GM12878 (cell line): Measurements from ENCODE around the gene JMJD7. TPM values are rescaled to one million over a fixed set of nuclear protein-coding genes. Genes with fewer than 3 reads are reported as not detected.

Experiments
- ATAC-seq: fragments of 200-7000 bp; cut with Tn5 transposase; 3 replicates; pipeline ENCODE4 v1.9.1; 2020; ENCODE audit warnings: mild to moderate bottlenecking, moderate library complexity
- BruUV-seq: library from RNA; stranded (reverse); fragments of 400-500 nt; replicated peaks from 2 replicates; lab custom pipeline; 2021; lab: Mats Ljungman, UMichigan
- CTCF ChIA-PET: fragments of 300-600 bp; sonication (Branson Sonifier 250); formaldehyde crosslinking; extraction: SDS; loops from one replicate; lab custom pipeline; 2021; ENCODE audit warnings: inconsistent platforms; lab: Yijun Ruan, JAX
- POLR2A ChIA-PET: fragments of 350-600 bp; formaldehyde crosslinking; extraction: SDS; loops from one replicate; lab custom pipeline; 2021; ENCODE audit warnings: inconsistent platforms; lab: Charles Lee
- RAD21 ChIA-PET: fragments of 300-600 bp; sonication (Branson Sonifier 250); formaldehyde crosslinking; loops from one replicate; lab custom pipeline; 2023; ENCODE audit warnings: antibody characterized with exemption; ENCODE audit not compliant: unreplicated experiment; lab: Charles Lee
- SMC1A ChIA-PET: fragments of 300-600 bp; sonication (Branson Sonifier 250); formaldehyde crosslinking; loops from one replicate; lab custom pipeline; 2023; ENCODE audit not compliant: unreplicated experiment, uncharacterized antibody; lab: Charles Lee
- DNase-seq: peaks from one replicate; pipeline ENCODE4 v3.0.0-alpha.2; 2011; ENCODE audit warnings: low read depth, low spot score
- FAIRE-seq: peaks from 3 replicates; lab custom pipeline; 2011; peaks lifted over from hg19 to GRCh38; lab: Jason Lieb, UNC
- H2AFZ ChIP-seq: 2 replicates; pipeline ENCODE4 v1.6.0; 2011; ENCODE audit warnings: low read depth, low read length, control low read depth; ENCODE audit not compliant: control insufficient read depth
- H3K27ac ChIP-seq: 2 replicates; pipeline ENCODE4 v1.5.1; 2011; ENCODE audit warnings: control low read depth; ENCODE audit not compliant: control insufficient read depth, insufficient read depth
- H3K27me3 ChIP-seq, 2 experiments: replicated peaks in 1 of 2; 2 replicates each; pipeline versions ENCODE4 v1.6.0 to v1.6.1; 2011; ENCODE audit warnings: low read length in 1 of 2; ENCODE audit not compliant: control insufficient read depth in 2 of 2, insufficient read depth in 2 of 2
- H3K36me3 ChIP-seq, 2 experiments: 2 replicates each; pipeline ENCODE4 v1.5.1; 2011; ENCODE audit warnings: low read length in 1 of 2; ENCODE audit not compliant: control insufficient read depth in 2 of 2, insufficient read depth in 2 of 2
- H3K4me1 ChIP-seq: 2 replicates; pipeline ENCODE4 v1.6.1; 2011; ENCODE audit warnings: mild to moderate bottlenecking, low read length, moderate library complexity, mixed read lengths; ENCODE audit not compliant: control insufficient read depth, insufficient read depth
- H3K4me2 ChIP-seq: 2 replicates; pipeline ENCODE4 v1.6.0; 2011; ENCODE audit warnings: control low read depth; ENCODE audit not compliant: control insufficient read depth, insufficient read depth
- H3K4me3 ChIP-seq: fragments of 200-600 bp; sonication (generic); 2 replicates; pipeline ENCODE4 v1.5.1; 2016
- H3K79me2 ChIP-seq: 2 replicates; pipeline ENCODE4 v1.6.0; 2011; ENCODE audit warnings: low read length; ENCODE audit not compliant: control insufficient read depth, insufficient read depth
- H3K9ac ChIP-seq: 2 replicates; pipeline ENCODE4 v1.8.0; 2011; ENCODE audit warnings: low read length, control low read depth, mixed read lengths; ENCODE audit not compliant: control insufficient read depth, insufficient read depth
- H3K9me3 ChIP-seq: replicated peaks from 3 replicates; pipeline ENCODE4 v1.5.1; 2011; ENCODE audit warnings: mild to moderate bottlenecking, low read length; ENCODE audit not compliant: control insufficient read depth, insufficient read depth
- H4K20me1 ChIP-seq: 2 replicates; pipeline ENCODE4 v1.6.0; 2011; ENCODE audit not compliant: control insufficient read depth, insufficient read depth
- BCL3 ChIP-seq: IDR thresholded peaks from 2 replicates; pipeline ENCODE4 v1.6.1; 2011; ENCODE audit warnings: borderline replicate concordance, low read depth, mild to moderate bottlenecking, moderate library complexity, low read length; ENCODE audit not compliant: insufficient read depth, poor library complexity, severe bottlenecking
- EZH2 ChIP-seq: IDR thresholded peaks from 2 replicates; pipeline ENCODE4 v1.6.1; 2012; ENCODE audit warnings: low read depth, mild to moderate bottlenecking, control low read depth, inconsistent platforms, low read length, borderline replicate concordance; ENCODE audit not compliant: control insufficient read depth
- GATAD2B ChIP-seq: fragments of 450-650 bp; conservative IDR thresholded peaks from 2 replicates; pipeline ENCODE4 v1.6.1; 2017; ENCODE audit warnings: low read depth, mild to moderate bottlenecking, moderate library complexity
- HDAC6 ChIP-seq: fragments of 200-600 bp; sonication (generic); IDR thresholded peaks from one replicate; pipeline ENCODE4 v1.8.0; 2017; ENCODE audit warnings: antibody characterized with exemption; ENCODE audit not compliant: unreplicated experiment
- HSF1 ChIP-seq: fragments of 150-350 bp; IDR thresholded peaks from 2 replicates; pipeline ENCODE4 v1.6.1; 2014; ENCODE audit warnings: mild to moderate bottlenecking, low read depth, low read length
- MAX ChIP-seq: IDR thresholded peaks from 2 replicates; pipeline ENCODE4 v1.6.1; 2012; ENCODE audit warnings: low read depth, low read length, improper control_type of control experiment
- PML ChIP-seq: IDR thresholded peaks from 2 replicates; pipeline ENCODE4 v1.6.1; 2012; ENCODE audit warnings: low read length, inconsistent platforms
- RELB ChIP-seq: fragments of 450-650 bp; IDR thresholded peaks from 2 replicates; pipeline ENCODE4 v1.6.1; 2017; ENCODE audit warnings: low read depth, mild to moderate bottlenecking, moderate library complexity
- SUPT20H ChIP-seq: IDR thresholded peaks from 2 replicates; pipeline ENCODE4 v1.6.1; 2011; ENCODE audit warnings: low read depth, mild to moderate bottlenecking, low read length, moderate library complexity, borderline replicate concordance; ENCODE audit not compliant: control insufficient read depth
- TCF3 ChIP-seq: IDR thresholded peaks from 2 replicates; pipeline ENCODE4 v1.6.1; 2012; ENCODE audit warnings: low read depth, mild to moderate bottlenecking, low read length, borderline replicate concordance; ENCODE audit not compliant: insufficient read depth
- ZNF592 ChIP-seq: fragments of 450-650 bp; IDR thresholded peaks from 2 replicates; pipeline ENCODE4 v1.6.1; 2017; ENCODE audit warnings: mild to moderate bottlenecking, moderate library complexity
- WGBS: methylation state at CpG from one replicate; pipeline ENCODE4 v1.1.6; 2016; ENCODE audit warnings: low lambda C conversion rate; ENCODE audit not compliant: insufficient replicate concordance, insufficient coverage; ENCODE audit errors: missing lambda C conversion rate; 5-methylcytosine and 5-hydroxymethylcytosine counted together
- in situ Hi-C: fragments of 300-500 bp; cut with MboI; formaldehyde crosslinking; loops from 9 replicates; pipeline ENCODE4 v1.14.3; 2018; ENCODE audit warnings: mixed read lengths
- intact Hi-C: fragments of 100-400 bp; cut with micrococcal nuclease; formaldehyde crosslinking; loops from one replicate; pipeline ENCODE4 v1.14.2; 2022; ENCODE audit not compliant: unreplicated experiment
- polyA plus RNA-seq, 11 experiments: library from polyadenylated mRNA; depleted of rRNA in 4 of 11; unstranded in 6 of 11; stranded (reverse) in 5 of 11; fragments of >200 nt; fragmentation: Nextera tagmentation in 4 of 11; fragmentation: Illumina TruSeq in 1 of 11; extraction: Ambion mirVana in 4 of 11; extraction: Trizol in 1 of 11; gene quantifications; 1 replicate in 1 of 11; 2 replicates in 10 of 11; pipeline versions ENCODE4 v1.2.1 to v1.2.3, GENCODE V29; 2011 to 2016; ENCODE audit warnings: inconsistent platforms in 2 of 11, missing spikeins in 2 of 11, low read depth in 1 of 11
- total RNA-seq, 4 experiments: library from RNA; depleted of rRNA in 3 of 4; stranded (reverse); fragments of >200 nt in 3 of 4; fragmentation: Illumina TruSeq in 1 of 4; extraction: Trizol in 1 of 4; gene quantifications; 2 replicates each; pipeline versions ENCODE4 v1.2.1 to v1.2.3, GENCODE V29; 2013 to 2021

JMJD7 gene
- total and polyA plus RNA-seq, 10 of the 15 experiments (the other 5 are each of a cell fraction or from before 2014, with no cell fraction given): 0.79 to 12.2 (median 6.5) TPM

GRCh38 chr15:41805711-41806110 is 22.2 kb upstream of the JMJD7 start:
- H4K20me1 ChIP-seq: no peaks in the 10 kb centered on the region
- CTCF ChIA-PET: interaction anchor here (0.7 to 3.6 kb wide), 3 partner anchors 32 to 199 kb away, joined by 3 to 34 read pairs (median 4); partner anchors contain the start of gene MAPKBP1
- in situ Hi-C loops (no loop called here), intact Hi-C loops (no loop called here)
- WGBS: 65% methylated on average over 3 of the region's 3 CpGs
- H3K9ac ChIP-seq: no peak overlapping the region
- H3K79me2 ChIP-seq: no peaks in the 10 kb centered on the region
- no peak overlapping the region for H3K27ac ChIP-seq
- no peak overlapping the region for H3K4me3 ChIP-seq
- no peak for FAIRE-seq
- no peaks in the 10 kb centered on the region; the same call in 2 of the 3 replicates for H3K9me3 ChIP-seq
- DNase-seq: no peak
- no peak for ATAC-seq
- H3K4me1 ChIP-seq: no peaks in the 10 kb centered on the region
- POLR2A ChIA-PET: interaction anchor here (7.0 kb wide), 1 partner anchor 32 kb away, joined by 32 read pairs; the partner anchor contains the start of gene MAPKBP1
- no peaks in the 10 kb centered on the region for H3K27me3 ChIP-seq
- RAD21 ChIA-PET: interaction anchor here (12.6 kb wide), 1 partner anchor 32 kb away, joined by 305 read pairs; the partner anchor contains the start of gene MAPKBP1
- BruUV-seq: no TSS peak
- no peak overlapping the region for H2AFZ ChIP-seq
- no peak overlapping the region for H3K4me2 ChIP-seq
- peaks cover 0 to 4% of the 10 kb centered on the region in 2 experiments; a peak in 3 of 4 replicates for H3K36me3 ChIP-seq
- SMC1A ChIA-PET: interaction anchor here (1.1 to 1.8 kb wide), 2 partner anchors 27 to 32 kb away, joined by 4 to 12 read pairs; partner anchors contain the start of gene MAPKBP1
- TF ChIP-seq HDAC6: no peak
- no peak for TF ChIP-seq GATAD2B
- no peak for TF ChIP-seq PML
- TF ChIP-seq TCF3: no peak
- TF ChIP-seq SUPT20H: no peak
- no peak for TF ChIP-seq RELB
- TF ChIP-seq MAX: no peak
- TF ChIP-seq BCL3: no peak
- TF ChIP-seq EZH2: no peak
- no peak for TF ChIP-seq ZNF592
- no peak for TF ChIP-seq HSF1
